ENCODE data around the gene SDCCAG8. TPM values are rescaled to one million over a fixed set of nuclear protein-coding genes. Genes with fewer than 3 reads are reported as not detected.

Gene SDCCAG8
- total and polyA plus RNA-seq, 2 experiments from 2014 or later: 28.3 to 39.3 TPM

DNA sequence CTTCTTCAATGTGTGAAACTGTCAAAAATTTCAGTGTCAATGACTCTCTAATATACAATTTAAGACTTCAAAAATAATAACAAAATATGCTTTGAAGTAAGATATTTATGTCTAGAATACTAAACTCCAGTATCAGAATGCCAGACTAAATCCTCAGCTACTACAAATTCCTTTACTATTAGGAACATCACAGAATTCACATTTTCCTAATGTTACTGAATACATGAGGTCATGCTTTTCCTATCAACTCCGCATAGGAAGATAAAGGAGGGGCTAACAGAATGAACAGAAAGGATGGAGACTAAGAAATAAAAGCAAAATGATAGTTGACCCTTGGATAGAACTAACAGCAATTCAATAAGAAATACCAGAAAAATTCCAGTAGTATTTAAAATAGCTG lies 292.7 kb downstream of the SDCCAG8 start:
- H3K27ac ChIP-seq: no peak overlapping the region
- H3K4me1 ChIP-seq (ENCODE audit: insufficient read depth): no peaks in the 10 kb centered on the region
- no peaks in the 10 kb centered on the region for H3K9me3 ChIP-seq (ENCODE audit: low read depth)
- H3K36me3 ChIP-seq (replicated peaks; ENCODE audit: insufficient read depth, low read depth): no peaks in the 10 kb centered on the region
- H3K4me3 ChIP-seq: no peak overlapping the region
- no peaks in the 10 kb centered on the region for H3K79me2 ChIP-seq
- peaks cover 4% of the 10 kb centered on the region for H3K9me2 ChIP-seq (replicated peaks; ENCODE audit: insufficient read depth)
- TF ChIP-seq EZH2 (IDR thresholded peaks at IDR 0.05; ENCODE audit: borderline replicate concordance) (no peak), EZH2phosphoT487 (IDR thresholded peaks at IDR 0.05; ENCODE audit: low read depth, severe bottlenecking, unreplicated experiment) (no peak)
- TF ChIP-seq, protein P1, sequence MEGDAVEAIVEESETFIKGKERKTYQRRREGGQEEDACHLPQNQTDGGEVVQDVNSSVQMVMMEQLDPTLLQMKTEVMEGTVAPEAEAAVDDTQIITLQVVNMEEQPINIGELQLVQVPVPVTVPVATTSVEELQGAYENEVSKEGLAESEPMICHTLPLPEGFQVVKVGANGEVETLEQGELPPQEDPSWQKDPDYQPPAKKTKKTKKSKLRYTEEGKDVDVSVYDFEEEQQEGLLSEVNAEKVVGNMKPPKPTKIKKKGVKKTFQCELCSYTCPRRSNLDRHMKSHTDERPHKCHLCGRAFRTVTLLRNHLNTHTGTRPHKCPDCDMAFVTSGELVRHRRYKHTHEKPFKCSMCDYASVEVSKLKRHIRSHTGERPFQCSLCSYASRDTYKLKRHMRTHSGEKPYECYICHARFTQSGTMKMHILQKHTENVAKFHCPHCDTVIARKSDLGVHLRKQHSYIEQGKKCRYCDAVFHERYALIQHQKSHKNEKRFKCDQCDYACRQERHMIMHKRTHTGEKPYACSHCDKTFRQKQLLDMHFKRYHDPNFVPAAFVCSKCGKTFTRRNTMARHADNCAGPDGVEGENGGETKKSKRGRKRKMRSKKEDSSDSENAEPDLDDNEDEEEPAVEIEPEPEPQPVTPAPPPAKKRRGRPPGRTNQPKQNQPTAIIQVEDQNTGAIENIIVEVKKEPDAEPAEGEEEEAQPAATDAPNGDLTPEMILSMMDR (IDR thresholded peaks at IDR 0.05; ENCODE audit: poor library complexity): no peak
- DNase-seq (ENCODE audit: low spot score): no peak
- H4K20me1 ChIP-seq (ENCODE audit: insufficient read depth, poor library complexity, severe bottlenecking): no peaks in the 10 kb centered on the region
- 93% methylated on average over 1 of the region's 1 CpG for WGBS (ENCODE audit: low lambda C conversion rate, missing lambda C conversion rate)
- no peak overlapping the region for H3K4me2 ChIP-seq
- H2AFZ ChIP-seq: no peak overlapping the region
- H3K27me3 ChIP-seq: no peaks in the 10 kb centered on the region

DNA sequence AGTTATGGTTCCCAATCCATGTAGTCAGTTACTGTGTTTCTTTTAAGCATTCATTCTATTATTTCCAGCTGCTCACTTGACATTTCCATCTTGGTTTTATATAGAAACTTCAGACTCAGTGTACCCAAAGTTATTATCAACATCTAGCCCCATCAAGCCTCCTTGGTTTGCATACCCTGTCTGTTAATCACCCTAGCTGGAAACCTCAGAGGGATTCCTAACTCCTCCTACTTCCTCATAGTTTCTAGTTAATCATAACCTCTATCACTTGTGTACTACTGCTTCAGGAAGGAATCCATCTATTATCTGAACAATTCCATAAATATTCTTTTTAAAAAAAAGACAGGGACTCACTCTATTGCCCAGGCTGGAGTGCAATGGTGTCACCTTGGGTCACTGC lies 293.3 kb downstream of the SDCCAG8 start:
- H3K27me3 ChIP-seq: no peaks in the 10 kb centered on the region
- H3K4me3 ChIP-seq: no peak overlapping the region
- H3K4me1 ChIP-seq (ENCODE audit: insufficient read depth): no peaks in the 10 kb centered on the region
- H3K9me3 ChIP-seq (ENCODE audit: low read depth): no peaks in the 10 kb centered on the region
- no peaks in the 10 kb centered on the region for H3K79me2 ChIP-seq
- no peak for DNase-seq (ENCODE audit: low spot score)
- H3K4me2 ChIP-seq: no peak overlapping the region
- H3K9me2 ChIP-seq (replicated peaks; ENCODE audit: insufficient read depth): peaks cover 4% of the 10 kb centered on the region
- no peaks in the 10 kb centered on the region for H4K20me1 ChIP-seq (ENCODE audit: insufficient read depth, poor library complexity, severe bottlenecking)
- H2AFZ ChIP-seq: no peak overlapping the region
- H3K36me3 ChIP-seq (replicated peaks; ENCODE audit: insufficient read depth, low read depth): no peaks in the 10 kb centered on the region
- TF ChIP-seq, protein P1 (IDR thresholded peaks at IDR 0.05; ENCODE audit: poor library complexity): no peak
- TF ChIP-seq EZH2 (IDR thresholded peaks at IDR 0.05; ENCODE audit: borderline replicate concordance) (no peak), EZH2phosphoT487 (IDR thresholded peaks at IDR 0.05; ENCODE audit: low read depth, severe bottlenecking, unreplicated experiment) (no peak)
- H3K27ac ChIP-seq: no peak overlapping the region

Small RNA genes within 50 kb of the gene (microRNA-seq; reads per million reads assigned to microRNA genes)
- gene MIR4677: 1.3 reads per million

Small RNA genes within 50 kb of the gene (small RNA-seq; reads per million reads assigned to genes)
- 7.9 reads per million, percentile 94 among the genes with 10 or more reads in this experiment for gene MIR4677

Other genes with a start within 250 kb of the SDCCAG8 start
- gene CEP170, start 760 bp upstream of the SDCCAG8 start, total RNA-seq: 31.4 and 37.3 TPM in 2 replicates
- 22.9 and 25.9 TPM in 2 replicates for gene CEP170, start 760 bp upstream of the SDCCAG8 start, polyA plus RNA-seq